ENCODE measurements around the gene SUPT6H.
A peak's percentile ranks its signal among the peaks of the same experiment; 100 is the strongest.

Gene SUPT6H

DNA sequence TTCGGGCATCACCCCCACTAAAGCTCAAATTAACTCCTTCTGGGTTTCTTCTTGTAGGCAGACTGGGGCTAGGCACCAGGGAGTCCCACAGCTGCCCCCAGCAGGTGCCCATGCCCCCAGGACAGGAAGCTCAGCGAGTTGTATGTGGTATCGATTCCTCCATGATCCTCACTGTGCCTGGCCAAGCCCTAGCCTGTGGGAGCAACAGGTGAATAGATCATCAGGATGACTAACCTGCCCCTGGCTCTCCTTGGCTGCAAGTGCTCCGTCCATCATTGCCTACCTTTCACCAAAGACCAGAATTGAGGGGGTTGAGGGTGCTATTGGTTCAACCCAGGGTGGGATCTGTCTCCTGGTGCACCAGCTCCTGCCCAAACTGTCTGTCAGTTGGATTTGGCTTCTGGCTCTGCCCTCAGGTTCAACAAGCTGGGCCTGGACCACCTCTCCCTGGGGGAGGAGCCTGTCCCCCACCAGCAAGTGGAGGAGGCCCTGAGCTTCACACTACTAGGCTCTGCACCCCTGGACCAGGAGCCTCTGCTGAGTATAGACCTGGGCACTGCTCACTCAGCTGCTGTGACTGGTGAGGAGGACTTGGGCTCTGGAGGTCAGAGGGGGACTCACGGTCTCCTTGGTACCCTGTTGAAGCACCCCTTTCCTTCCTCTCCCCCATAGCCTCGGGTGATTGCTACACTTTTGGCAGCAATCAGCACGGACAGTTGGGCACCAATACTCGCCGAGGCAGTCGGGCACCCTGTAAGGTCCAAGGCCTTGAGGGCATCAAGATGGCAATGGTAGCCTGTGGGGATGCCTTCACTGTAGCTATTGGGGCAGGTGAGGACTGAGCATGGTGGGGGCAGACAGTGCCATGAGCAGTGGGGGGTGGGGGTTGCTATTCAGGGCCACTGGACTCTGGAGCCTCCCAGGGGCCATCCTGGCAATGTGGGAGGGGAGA, 78.7 kb downstream of the SUPT6H start:
- DNase-seq, result no peak

- no peak for DNase-seq
Observed at GRCh38 chr17:28741358-28742349, 79.6 kb downstream of the SUPT6H start.

GRCh38 chr17:28743243-28744103, 81.5 kb downstream of the SUPT6H start, which contains the start of gene TRAF4:
TRAF4 (plus strand) TSS chr17:28744011; CDS start chr17:28744113, 102 bp downstream.
- peak; percentile 54 for DNase-seq

GRCh38 chr17:28744104-28744971, 82.3 kb downstream of the SUPT6H start:
- DNase-seq, result no peak

GRCh38 chr17:28744972-28745785, 83.2 kb downstream of the SUPT6H start:
- no peak for DNase-seq

GRCh38 chr17:28745786-28746411, 83.9 kb downstream of the SUPT6H start:
- DNase-seq, result no peak

DNA sequence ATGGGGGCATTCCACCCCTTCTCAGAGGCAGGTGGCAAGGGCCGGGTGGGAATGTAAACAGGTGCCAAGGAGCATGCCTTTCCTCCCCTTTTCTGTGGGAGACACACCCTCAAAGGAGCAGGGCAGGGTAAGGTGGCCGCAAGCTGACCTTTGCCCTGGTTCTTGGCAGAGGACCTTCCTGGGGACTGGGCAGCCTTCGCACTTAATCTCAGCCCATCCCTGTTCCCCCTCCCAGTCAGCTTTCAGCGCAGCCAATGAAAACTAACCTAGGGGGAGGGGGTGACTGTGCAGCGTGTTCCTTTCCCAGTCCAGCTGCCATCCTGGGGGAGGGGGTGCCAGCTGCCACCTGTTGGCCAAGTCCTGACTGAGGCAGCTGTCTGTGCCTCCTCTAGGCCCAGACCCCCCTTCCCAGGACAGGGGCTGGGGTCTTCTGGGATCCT, 84.6 kb downstream of the SUPT6H start:
- DNase-seq, result no peak

DNA sequence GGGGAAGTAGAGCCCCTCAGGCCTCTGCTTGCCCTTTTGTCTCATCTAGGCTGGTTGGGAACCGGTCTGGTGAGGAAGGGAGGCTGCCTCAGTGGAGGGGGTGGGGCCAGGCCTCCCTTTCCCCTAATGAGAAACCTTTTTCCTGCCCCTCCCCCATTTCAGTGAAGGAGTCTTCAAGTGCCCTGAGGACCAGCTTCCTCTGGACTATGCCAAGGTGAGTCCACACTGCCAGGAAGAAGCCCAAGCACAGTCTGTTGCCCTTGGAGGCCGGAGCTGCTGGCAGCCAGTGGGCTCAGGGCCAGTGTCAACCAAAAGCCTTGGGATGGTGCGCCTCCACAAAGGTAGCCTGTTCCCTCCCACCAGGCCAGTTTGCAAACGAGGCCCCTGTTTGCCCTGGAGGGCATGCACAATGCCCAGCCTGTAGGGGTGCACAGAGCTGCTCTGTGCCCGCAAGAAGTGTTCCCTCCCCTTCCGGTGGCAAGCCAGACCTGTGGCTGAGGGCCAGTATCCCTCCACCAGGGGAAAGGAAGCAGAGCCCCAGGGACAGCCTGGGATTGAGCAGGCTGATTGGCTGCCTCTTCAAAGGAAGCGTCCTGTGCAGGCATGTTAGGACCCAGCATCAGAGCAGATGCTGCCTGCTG, 85.2 kb downstream of the SUPT6H start:
- no peak for DNase-seq

GRCh38 chr17:28747801-28748750, 86.1 kb downstream of the SUPT6H start:
- DNase-seq, result no peak

DNA sequence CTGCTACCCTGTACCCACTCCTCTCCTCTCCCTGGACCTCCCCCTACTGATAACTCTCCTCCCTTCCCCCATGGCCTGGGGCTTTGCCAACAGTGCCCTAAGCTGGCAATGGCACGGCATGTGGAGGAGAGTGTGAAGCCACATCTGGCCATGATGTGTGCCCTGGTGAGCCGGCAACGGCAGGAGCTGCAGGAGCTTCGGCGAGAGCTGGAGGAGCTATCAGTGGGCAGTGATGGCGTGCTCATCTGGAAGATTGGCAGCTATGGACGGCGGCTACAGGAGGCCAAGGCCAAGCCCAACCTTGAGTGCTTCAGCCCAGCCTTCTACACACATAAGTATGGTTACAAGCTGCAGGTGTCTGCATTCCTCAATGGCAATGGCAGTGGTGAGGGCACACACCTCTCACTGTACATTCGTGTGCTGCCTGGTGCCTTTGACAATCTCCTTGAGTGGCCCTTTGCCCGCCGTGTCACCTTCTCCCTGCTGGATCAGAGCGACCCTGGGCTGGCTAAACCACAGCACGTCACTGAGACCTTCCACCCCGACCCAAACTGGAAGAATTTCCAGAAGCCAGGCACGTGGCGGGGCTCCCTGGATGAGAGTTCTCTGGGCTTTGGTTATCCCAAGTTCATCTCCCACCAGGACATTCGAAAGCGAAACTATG, 87.0 kb downstream of the SUPT6H start:
- no peak for DNase-seq

DNA sequence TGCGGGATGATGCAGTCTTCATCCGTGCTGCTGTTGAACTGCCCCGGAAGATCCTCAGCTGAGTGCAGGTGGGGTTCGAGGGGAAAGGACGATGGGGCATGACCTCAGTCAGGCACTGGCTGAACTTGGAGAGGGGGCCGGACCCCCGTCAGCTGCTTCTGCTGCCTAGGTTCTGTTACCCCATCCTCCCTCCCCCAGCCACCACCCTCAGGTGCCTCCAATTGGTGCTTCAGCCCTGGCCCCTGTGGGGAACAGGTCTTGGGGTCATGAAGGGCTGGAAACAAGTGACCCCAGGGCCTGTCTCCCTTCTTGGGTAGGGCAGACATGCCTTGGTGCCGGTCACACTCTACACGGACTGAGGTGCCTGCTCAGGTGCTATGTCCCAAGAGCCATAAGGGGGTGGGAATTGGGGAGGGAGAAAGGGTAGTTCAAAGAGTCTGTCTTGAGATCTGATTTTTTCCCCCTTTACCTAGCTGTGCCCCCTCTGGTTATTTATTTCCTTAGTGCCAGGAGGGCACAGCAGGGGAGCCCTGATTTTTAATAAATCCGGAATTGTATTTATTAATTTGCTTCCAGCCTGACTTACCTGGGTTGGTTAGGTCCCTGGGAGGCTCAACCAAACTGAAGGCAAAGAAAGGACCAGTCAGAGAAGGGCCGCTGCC, 87.6 kb downstream of the SUPT6H start:
- no peak for DNase-seq

DNA sequence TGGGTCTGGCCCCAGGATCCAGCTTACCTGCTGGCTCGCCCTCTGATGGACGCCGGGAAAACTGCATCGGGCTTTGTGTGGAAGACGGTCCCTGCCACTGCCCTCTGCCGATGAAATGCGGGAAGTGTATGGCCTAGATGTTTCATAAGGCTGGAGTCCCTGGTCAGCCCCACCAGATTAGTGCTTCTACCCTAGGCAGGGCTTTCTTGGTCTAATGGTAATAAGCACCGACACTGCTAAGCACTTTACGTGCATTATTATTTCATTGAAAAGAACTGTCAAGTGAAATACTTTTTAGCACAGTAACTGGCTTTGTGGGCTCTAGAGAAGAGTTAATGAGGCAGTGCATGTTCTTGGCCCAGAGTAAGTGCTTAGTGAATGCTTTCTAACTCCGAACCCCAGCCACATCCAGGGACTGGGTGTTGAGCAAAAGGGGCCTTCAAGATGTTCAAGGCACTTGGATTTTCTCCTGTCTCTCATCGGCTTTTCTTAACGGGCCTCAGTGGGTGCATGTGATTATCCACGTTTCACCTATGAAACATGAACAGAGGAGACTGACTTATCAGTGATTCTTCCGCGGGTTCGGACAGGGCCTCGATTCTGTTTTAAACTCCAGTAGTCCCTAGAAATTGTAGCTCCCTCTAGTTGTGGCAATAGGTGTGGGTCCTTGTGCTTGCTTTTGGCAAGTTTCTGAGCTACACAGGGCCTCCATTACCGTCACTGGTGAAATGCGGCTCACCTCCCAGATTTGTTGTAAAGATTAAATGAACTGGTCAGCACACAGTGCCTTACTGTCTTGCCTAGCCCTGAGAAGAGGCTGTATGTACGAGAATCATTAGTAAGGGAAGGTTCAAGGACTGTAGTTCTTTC, 88.4 kb downstream of the SUPT6H start:
- peak; percentile 73 for DNase-seq

DNA sequence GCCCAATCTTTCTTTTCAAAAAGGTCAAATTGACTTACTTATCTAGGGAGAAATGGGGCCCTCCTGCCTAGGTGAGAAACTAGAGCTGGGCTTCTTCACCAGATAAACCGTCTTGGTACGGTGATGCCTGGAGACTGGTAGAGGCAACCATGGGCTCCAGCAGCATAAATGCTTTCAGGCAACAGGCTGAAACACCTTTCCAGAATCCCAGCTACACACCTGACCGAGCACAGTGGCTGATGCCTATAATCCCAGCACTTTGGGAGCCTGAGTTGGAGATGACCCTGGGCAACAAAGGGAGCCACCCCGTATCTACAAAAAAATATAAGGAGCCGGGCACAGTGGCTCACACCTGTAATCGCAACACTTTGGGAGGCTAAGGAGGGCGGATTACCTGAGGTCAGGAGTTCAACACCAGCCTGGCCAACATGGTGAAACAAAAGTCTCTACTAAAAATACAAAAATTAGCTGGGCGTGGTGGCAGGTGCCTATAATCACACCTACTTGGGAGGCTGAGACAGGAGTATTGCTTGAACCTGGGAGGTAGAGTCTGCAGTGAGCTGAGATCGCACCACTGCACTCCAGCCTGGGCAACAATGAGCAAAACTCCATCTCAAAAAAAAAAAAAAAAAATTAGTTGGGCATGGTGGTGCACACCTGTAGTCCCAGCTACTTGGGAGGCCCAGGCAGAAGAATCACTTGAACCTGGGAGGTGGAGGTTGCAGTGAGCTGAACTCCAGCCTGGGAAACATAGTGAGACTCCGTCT, 89.8 kb downstream of the SUPT6H start:
- DNase-seq, result no peak
